ENCODE measurements around the gene MYCBP. TPM values are rescaled to one million over a fixed set of nuclear protein-coding genes. Genes with fewer than 3 reads are reported as not detected.

Gene MYCBP
- total RNA-seq, 1 experiment from 2014 or later, result 33.1 TPM

GRCh38 chr1:38814984-38815464 is 58.1 kb downstream of the MYCBP start:
- no peak overlapping the region for H4K91ac ChIP-seq (ENCODE audit: insufficient read length, low read depth, low read length)
- H3K27me3 Mint-ChIP-seq (ENCODE audit: low read depth), result peaks cover 81% of the 10 kb centered on the region
- peaks cover 0 to 9% (median 3%) of the 10 kb centered on the region in 3 experiments; a peak in 3 of 7 replicates for H3K36me3 Mint-ChIP-seq (ENCODE audit: insufficient read depth in 1 of 3, low read depth in 3 of 3)
- H2AFZ ChIP-seq (ENCODE audit: low read length), result no peak overlapping the region
- 0 out of 2 replicates have a peak, but pooled peaks cover 2% of the 10 kb centered on the region for H3K4me1 ChIP-seq (ENCODE audit: insufficient read depth, low read length)
- H4K8ac ChIP-seq (replicated peaks; ENCODE audit: insufficient read length, low read depth, low read length), result no peak overlapping the region
- H3K23me2 ChIP-seq (ENCODE audit: insufficient read length, low read depth, low read length, poor library complexity, severe bottlenecking), result peaks cover 9% of the 10 kb centered on the region
- H3K27me3 ChIP-seq (ENCODE audit: insufficient read depth, low read length), result peaks cover 9% of the 10 kb centered on the region
- H2BK12ac ChIP-seq (ENCODE audit: insufficient read length, low read depth, low read length), result no peak overlapping the region
- no peak overlapping the region for H2AK5ac ChIP-seq (ENCODE audit: insufficient read length, low read length)
- no peaks in the 10 kb centered on the region for H4K20me1 ChIP-seq (ENCODE audit: control insufficient read depth, insufficient read depth, insufficient read length)
- H2BK120ac ChIP-seq (ENCODE audit: low read depth, low read length, poor library complexity, severe bottlenecking), result no peak overlapping the region
- peaks cover 7 to 10% of the 10 kb centered on the region in 2 experiments for H3K9me3 Mint-ChIP-seq
- DNase-seq, result no peak
- H3K9me3 ChIP-seq (ENCODE audit: control insufficient read depth, low read depth, low read length), result no peaks in the 10 kb centered on the region
- no peak overlapping the region for H3T11ph ChIP-seq (ENCODE audit: low read length)
- no peak overlapping the region for H3K4ac ChIP-seq (ENCODE audit: low read depth, low read length)
- no peak overlapping the region; a peak in 1 of 5 replicates for H3K4me3 Mint-ChIP-seq
- H3K9ac ChIP-seq (ENCODE audit: extremely low read depth, insufficient read length, low read length), result no peak overlapping the region
- no peak overlapping the region for H3K4me2 ChIP-seq (ENCODE audit: insufficient read depth, insufficient read length, low read length)
- H3K79me1 ChIP-seq (ENCODE audit: insufficient read depth, low read depth, low read length, poor library complexity, severe bottlenecking), result no peaks in the 10 kb centered on the region
- no peak overlapping the region for H3K56ac ChIP-seq (ENCODE audit: insufficient read length, low read depth, low read length)
- H3K27ac Mint-ChIP-seq, result no peak overlapping the region
- H3K79me2 ChIP-seq (ENCODE audit: insufficient read depth, low read length), result no peaks in the 10 kb centered on the region
- H3K27ac ChIP-seq (ENCODE audit: insufficient read length, low read depth, low read length), result no peak overlapping the region
- no peak overlapping the region for H4K5ac ChIP-seq (ENCODE audit: insufficient read length, low read depth, low read length)
- H3K23ac ChIP-seq (ENCODE audit: insufficient read length, low read depth, low read length), result no peak overlapping the region
- H2BK15ac ChIP-seq (ENCODE audit: low read depth, low read length), result no peak overlapping the region
- H3K18ac ChIP-seq (ENCODE audit: insufficient read length, low read depth, low read length), result no peak overlapping the region
- WGBS (ENCODE audit: extremely low coverage, insufficient read length, low lambda C conversion rate), result no CpG with 5 or more reads among the region's 1 CpG
- H3K4me1 Mint-ChIP-seq, result peaks cover 28 to 32% of the 10 kb centered on the region in 2 experiments
- TF ChIP-seq CTCF (conservative IDR thresholded peaks at IDR 0.05), result no peak
- H2BK5ac ChIP-seq (ENCODE audit: insufficient read length, low read length), result no peak overlapping the region
- no peak overlapping the region for H2BK20ac ChIP-seq (ENCODE audit: low read depth, low read length, poor library complexity, severe bottlenecking)
- no peak overlapping the region for H3K14ac ChIP-seq (ENCODE audit: insufficient read depth, low read length)
